ENCODE data around the gene ACVR1.
"Not testable (repeated sequence)": the region's sequence is repeated elsewhere in the genome, so short reads cannot be mapped to it uniquely, and the experiment has no call there.

ACVR1 gene

GRCh38 chr2:157849591-157849990, 26.5 kb downstream of the ACVR1 start:
- DNase-seq, result no peak

DNA sequence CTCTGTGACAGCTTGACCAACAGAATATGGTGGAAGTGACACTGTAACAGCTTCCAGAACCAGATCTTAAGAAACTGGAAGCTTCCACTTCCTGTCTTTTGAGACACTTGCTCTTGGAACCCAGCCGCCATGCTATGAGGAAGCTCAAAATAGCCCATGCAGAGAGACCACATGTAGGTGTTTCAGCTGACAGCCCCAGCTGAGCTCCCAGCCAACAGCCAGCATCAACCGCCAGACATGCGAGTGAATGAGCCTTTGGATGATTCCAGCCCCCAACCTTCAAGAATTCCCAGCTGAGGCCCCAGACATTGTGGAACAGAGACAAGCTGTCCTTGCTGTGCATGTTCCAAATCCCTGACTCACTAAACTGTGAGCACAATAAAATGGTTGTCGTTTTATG, 27.9 kb downstream of the ACVR1 start:
- DNase-seq, result no peak

DNA sequence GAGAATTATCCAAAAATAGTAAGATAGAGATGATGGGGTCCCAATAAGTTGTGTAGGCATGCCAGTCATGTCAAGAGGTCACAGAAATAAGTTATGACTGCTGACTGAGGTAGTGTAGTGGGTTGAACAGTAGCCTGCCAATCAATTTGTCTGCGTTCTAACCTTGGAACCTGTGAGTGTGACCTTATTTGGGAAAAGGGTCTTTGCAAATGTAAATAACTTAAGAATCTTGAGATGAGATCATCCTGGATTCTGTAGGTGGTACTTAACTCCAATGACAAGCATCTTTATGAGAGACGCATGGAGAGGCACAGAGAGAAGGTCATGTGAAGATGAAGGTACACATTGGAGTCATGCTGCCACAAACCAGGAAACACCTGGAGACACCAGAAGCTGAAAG, 31.0 kb downstream of the ACVR1 start:
- DNase-seq, result peak; percentile 59

DNA sequence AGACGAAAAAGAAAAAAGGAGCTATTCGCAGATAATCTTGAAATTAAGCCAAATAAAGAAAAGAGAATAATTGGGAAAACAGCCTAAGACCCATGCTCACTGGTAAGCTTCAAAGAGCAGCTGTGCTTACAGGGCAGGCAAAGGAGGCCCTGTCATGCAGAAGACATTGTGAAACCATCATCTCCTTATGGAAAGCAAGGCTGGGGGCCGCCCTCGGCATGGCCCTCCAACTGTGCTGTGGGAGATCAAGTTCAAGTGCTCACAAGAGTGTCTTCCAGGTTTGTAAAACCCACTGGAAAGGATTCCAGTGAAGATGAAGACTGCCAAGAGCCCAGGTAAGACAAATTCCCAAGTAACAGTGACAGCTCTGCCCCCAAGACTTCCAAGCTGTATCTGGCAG, 32.2 kb downstream of the ACVR1 start:
- no peak for DNase-seq

- no peak for DNase-seq
These were observed 33.0 kb downstream of the ACVR1 start for GRCh38 chr2:157843081-157843480.

DNA sequence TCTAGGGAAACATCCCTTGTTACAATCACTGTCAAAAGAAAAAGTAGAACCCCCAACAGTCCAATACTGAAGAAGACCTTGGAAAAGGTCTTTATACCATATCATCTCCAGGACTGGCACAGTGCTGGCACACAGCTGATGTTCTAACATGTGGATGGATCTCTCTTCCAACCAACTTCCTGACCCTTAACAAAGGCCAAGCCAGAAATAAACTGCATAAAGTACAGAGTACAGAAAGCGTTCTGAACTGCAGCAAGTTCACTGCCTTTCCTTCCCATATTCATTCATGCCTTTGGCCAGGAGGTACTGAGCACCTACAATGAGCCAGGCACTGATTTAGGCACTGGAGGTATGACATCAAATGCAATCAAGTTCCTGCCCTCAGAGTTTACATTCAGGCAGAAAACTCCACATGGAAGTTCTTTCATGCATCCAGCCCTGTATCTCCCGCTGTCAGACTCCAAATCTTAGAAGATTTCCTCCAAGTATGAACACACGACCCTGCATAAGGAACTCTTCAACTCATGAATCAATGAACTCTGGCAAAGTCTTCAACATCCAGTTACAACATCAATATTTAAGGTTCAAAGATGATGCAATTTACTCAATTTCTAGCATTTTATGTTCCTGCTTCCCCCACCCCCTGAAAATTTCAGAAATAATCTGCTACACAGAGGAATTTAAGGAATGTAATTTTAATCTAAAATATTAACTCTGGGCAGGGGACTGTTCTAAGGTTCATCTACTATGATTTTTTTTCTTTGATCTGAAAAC, 33.8 kb downstream of the ACVR1 start:
- no peak for DNase-seq

- DNase-seq, result no peak
These were observed 34.6 kb downstream of the ACVR1 start for GRCh38 chr2:157841485-157841884.

- DNase-seq, result peak; percentile 51
These were observed 35.5 kb downstream of the ACVR1 start for GRCh38 chr2:157840568-157841156.

DNA sequence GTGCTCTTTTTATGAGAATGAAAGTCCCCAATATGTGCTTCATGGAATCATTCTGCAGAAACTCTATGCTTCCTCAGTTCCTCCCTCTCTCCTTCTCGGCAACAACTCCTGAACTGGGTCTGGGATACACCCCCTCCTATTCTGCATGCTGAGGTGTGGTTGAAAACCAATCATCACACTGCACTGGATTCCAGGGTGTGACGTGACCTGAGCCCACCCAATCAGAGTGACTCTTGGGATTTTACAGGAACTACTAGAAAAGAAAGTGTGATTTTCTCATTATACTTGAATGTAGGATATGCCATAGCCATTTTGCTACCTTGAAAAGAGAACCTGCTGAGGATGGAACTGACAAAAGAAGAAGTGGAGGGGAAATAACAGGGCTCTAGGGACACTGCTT, 36.3 kb downstream of the ACVR1 start:
- no peak for DNase-seq

DNA sequence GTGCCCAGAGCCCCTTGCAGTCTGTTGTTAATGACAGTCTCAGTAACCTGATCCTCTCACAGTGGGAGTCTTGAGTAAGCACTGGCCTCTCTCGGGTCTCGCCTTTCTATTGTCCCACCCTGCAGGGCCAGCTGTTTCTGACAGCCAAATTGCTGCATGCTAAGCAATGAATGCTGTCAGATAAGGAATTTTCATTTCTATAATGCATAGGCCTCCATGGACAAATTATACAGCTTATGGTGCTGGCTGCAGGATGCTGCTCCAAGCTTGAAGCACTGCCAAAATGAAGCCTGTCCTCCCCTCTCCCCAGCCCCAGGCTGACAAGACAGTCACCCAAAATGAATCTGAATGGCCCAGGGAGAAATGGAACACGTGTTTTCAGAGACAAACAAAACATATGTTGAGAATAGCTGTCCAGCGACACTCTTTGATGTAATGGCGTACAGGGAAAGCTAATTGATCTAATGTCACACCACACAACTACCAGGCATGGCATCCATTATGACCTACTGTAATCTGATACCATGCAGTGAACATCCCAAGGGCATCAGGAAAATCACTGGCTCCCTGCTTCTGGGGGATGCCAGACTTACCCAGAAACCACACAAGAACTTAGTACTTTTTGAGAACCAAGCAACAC, 36.8 kb downstream of the ACVR1 start:
- peak; percentile 68 for DNase-seq

GRCh38 chr2:157838442-157839161, 37.5 kb downstream of the ACVR1 start:
- peak; percentile 72 for DNase-seq

- DNase-seq, result peak; percentile 90
These were observed 38.2 kb downstream of the ACVR1 start for GRCh38 chr2:157837851-157838441.

- DNase-seq, result peak; percentile 36
These were observed 39.6 kb downstream of the ACVR1 start for GRCh38 chr2:157836531-157836930.

- DNase-seq, result no peak
These were observed 40.7 kb downstream of the ACVR1 start for GRCh38 chr2:157835425-157835824.

DNA sequence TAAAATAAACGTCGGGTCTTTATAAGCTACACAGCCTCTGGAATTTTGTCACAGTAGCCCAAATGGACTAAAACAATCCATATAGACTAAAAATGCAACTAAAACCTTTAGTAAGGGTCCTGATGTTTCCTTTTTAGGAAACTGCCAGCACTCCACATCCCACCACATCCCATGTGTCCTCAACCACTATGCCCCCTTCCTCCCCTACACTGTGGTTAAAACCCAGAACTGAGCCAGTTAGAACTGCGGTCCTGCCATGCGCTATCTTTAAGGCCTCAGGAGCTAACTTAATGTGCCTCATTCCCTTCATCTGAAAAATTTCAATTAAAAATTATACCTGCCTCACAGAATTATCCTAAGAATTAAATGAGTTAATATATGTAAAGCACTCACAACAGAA, 41.1 kb downstream of the ACVR1 start:
- no peak for DNase-seq

GRCh38 chr2:157833721-157834120, 42.4 kb downstream of the ACVR1 start:
- no peak for DNase-seq

- DNase-seq, result no peak
These were observed 44.4 kb downstream of the ACVR1 start for GRCh38 chr2:157831573-157832315.

- DNase-seq, result no peak
These were observed 45.2 kb downstream of the ACVR1 start for GRCh38 chr2:157830696-157831570.

DNA sequence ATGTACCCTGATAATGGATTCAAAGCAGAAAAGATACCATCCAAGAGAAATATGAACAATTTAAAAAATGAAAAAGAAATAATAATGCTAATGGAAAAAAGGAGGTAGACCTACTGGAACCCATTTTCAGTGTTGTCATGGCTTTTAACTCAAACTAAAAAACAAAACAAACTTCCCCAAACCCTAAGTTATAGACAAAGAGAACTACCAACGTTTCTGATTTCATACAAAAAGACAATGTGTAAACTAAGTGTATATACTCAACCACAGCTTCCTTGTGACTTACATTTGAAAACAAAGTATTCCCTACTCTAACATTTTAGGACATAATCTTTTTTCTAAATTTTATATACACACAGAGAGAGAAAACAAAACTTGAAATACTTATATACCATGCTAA, 45.9 kb downstream of the ACVR1 start:
- no peak for DNase-seq

- DNase-seq, result no peak
These were observed 48.8 kb downstream of the ACVR1 start for GRCh38 chr2:157827377-157827776.

- not testable (repeated sequence) for DNase-seq
These were observed 49.5 kb downstream of the ACVR1 start for GRCh38 chr2:157826644-157827043.
